NCI-H526 treated with DMSO at 0.1 percent for 48 hours (cell line): Measurements from ENCODE around the gene CPSF7.
"Not testable (repeated sequence)": the region's sequence is repeated elsewhere in the genome, so short reads cannot be mapped to it uniquely, and the experiment has no call there.

ENCODE experiments used
- DNase-seq: peaks from one replicate; lab custom pipeline; 2025; lab: John Stamatoyannopoulos, UW

The CPSF7 gene, protein sequence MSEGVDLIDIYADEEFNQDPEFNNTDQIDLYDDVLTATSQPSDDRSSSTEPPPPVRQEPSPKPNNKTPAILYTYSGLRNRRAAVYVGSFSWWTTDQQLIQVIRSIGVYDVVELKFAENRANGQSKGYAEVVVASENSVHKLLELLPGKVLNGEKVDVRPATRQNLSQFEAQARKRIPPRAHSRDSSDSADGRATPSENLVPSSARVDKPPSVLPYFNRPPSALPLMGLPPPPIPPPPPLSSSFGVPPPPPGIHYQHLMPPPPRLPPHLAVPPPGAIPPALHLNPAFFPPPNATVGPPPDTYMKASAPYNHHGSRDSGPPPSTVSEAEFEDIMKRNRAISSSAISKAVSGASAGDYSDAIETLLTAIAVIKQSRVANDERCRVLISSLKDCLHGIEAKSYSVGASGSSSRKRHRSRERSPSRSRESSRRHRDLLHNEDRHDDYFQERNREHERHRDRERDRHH

DNA sequence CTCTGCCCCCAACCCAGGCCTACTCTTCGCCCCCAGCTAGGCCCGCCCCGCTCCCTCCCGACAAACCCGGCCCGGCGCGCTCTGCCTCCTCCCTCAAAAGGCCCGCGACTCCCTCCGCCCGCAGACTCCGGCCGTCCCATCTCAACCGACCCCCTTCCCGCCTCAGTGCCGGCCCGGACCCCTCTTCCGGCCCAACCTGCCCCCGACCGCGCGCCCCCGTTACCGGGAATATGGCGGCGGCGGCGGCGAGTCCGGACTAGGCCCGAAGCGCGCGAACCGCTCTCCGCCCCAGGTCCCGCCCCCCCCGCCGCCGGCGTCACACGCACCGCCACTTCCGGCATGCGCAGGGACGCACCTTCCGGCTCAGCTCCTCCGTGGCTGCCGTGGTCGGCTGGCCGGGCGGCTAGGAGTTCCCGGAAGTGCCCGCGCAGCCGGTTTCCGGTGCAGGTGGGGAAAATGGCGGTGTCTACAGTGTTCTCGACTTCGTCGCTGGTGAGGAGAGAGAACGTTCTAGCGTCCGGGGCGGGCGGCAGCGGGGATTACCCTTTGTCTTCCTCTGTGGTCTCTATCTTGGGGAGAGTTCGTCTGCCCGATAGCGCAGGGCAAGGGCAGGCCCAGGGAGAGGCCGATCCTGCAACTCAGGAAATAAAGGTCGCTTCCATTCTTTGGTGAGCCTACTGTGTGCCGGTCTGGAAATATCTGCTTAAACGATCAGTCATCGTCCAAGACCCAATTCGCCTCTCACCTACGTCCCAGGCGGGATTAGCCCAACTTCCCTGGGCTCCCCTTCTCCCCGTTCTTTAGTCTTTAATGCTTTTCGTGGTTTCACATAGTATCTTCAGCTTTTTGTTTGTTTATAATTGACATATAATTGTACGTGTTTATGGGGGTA, at the start of gene CPSF7, which contains the start of gene SDHAF2:
TSS of gene CPSF7 (minus strand) at position 285 of the 892 bp plus-strand sequence. CDS start 740 bp downstream, outside the sequence.
TSS of gene SDHAF2 (plus strand) at position 434 of the 892 bp plus-strand sequence. CDS start at position 457, 23 bp downstream.
- peak; percentile 94 for DNase-seq

GRCh38 chr11:61477727-61478148, 48.0 kb upstream of the CPSF7 start:
- peak; percentile 12 for DNase-seq

- DNase-seq, result no peak
Observed at GRCh38 chr11:61477126-61477525, 47.4 kb upstream of the CPSF7 start.

DNA sequence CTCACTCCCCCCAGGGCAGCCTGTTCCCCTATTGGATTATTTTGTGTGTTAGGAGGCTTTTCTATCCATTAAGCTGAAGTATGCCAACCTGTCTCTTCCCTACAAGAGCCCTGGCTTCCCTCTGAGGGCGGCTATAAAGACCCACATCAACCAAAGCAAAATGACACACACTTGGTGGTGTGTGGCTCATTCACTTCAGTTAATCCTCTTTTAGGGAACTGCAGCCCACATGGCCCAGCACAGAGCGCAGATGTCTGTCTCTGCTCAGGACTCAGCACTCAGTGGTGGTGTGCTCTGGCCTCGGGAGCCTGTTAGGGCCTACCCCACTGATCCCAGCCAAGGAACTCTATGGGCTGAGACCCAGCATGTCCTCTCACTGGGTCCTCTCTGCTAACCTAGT, 46.6 kb upstream of the CPSF7 start:
- DNase-seq, result no peak

DNA sequence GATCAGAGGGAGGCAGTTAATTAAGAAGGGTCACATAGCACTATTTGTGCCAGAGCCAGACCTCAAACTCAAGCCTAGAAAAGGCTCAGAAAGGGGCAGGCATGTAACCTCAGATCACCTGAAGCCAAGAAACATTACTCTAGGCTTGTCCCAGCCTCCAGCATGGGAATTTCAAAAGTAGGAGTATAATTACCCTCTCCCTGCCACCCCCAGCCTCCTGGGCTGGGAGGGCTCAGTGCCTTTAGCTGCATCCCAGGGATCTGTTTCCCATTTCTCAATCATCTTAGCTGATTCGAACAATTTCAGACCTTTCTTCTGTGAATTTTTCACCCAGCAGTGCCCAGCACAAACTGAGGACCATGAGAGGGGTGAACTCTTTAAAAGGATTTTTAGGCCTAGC, 45.7 kb upstream of the CPSF7 start:
- no peak for DNase-seq

DNA sequence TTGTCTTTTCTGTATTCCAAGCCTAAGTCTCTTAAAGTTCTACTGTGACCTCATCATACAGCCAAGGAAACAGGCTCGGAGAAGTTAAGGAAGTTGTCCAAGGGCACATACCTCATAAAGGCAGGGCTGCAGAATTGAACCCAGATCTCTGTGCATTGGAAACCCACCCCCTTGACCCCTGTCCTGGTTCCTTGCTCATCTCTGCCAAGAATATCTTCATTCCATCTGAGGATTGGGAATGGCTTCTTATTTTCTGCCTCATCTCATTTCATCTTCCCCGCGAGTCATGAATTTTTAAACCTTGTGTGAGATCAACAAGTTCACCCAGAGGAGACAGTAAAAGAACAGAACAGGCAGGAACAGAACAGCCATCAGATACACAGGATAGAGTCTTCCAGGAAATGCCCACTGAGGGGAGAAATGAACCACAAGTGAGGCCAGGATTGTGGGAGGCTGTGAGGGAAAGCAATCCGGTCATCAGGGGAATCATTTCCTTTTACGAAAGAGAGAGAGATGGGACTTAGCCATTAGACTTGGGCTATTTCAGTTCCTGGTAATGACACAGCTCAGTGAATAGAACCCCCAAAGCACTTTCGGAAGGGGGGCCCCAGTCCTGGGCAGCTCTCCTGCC, 44.4 kb upstream of the CPSF7 start:
- DNase-seq, result no peak

DNA sequence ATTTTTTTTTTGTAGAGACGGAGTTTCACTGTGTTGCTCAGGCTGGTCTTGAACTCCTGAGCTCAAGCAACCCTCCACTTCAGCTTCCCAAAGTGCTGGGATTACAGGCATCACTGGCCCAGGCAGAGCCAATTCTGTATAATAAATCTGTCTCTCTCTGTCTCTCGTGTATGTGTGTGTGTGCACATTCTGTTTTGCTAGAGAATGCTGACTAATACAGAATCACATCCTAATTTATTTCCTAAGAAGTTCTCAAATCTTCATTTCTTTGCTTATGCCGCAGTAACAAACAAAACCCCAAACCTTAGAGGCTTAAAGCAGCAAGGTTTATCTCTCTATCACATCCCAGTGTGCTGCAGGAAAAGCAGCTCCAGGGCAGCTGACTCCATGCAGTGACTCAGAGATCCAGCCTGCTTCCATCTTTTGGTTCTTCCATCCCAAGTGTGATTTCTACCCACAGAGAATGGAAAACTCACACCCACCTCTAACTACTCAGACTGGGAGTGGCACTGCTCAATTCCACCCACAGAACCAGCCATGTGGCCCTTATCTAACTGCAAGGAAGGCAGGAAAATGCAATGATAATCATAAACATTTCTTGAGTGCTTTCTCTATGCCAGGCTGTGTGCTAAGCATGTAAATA, 43.7 kb upstream of the CPSF7 start:
- no peak for DNase-seq

DNA sequence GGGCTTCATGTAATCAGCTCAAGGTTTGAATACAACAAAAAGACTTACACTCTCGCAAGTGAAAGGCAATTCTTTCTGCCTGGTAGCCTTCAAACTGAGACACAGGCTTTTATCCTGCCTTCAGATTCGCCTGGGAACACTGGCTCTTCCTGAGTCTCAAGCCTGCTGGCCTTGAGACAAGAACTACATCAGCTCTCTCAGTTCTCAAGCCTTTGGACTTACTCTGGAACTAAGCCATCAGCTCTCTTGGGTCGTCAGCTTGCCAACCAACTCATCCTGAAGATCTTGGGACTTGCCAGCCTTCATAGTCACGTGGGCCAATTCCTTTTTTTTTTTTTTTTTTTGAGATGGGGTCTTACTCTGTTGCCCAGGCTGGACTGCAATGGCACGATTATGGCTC, 43.1 kb upstream of the CPSF7 start:
- no peak for DNase-seq

- no peak for DNase-seq
Observed at GRCh38 chr11:61472282-61472681, 42.5 kb upstream of the CPSF7 start.

DNA sequence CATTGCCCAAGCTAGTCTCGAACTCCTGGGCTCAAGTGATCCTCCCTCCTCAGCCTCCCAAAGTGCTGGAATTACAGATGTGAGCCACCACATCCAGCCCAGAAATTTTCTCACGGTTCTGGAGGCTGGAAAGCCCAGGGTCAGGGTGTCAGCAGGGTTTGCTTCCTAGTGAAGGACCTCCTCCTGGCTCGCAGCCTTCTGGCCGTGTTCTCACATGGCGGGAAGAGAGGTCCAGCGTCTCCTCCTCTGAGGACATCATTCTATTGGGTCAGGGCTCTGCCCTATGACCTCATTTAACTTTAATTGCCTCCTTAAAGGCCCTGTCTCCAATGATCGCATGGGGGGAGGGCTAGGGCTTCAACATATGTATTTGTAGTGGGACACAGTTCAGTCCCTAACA, 38.2 kb upstream of the CPSF7 start:
- no peak for DNase-seq

DNA sequence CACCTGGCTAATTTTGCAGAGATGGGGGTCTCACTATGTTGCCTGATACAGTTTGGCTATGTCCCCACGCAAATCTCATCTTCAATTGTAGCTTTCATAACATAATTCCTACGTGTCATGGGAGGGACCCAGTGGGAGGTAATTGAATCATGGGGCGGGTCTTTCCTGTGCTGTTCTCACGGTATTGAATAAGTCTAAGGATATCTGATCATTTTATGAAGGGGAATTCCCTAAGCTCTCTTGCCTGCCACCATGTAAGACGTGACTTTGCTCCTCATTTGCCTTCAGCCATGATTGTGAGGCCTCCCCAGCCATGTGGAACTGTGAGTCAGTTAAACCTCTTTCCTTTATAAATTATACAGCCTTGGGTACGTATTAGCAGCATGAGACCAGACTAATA, 37.8 kb upstream of the CPSF7 start:
- DNase-seq, result not testable (repeated sequence)

- DNase-seq, result no peak
Observed at GRCh38 chr11:61460986-61461385, 31.2 kb upstream of the CPSF7 start.

GRCh38 chr11:61460474-61460881, 30.7 kb upstream of the CPSF7 start:
- DNase-seq, result no peak

DNA sequence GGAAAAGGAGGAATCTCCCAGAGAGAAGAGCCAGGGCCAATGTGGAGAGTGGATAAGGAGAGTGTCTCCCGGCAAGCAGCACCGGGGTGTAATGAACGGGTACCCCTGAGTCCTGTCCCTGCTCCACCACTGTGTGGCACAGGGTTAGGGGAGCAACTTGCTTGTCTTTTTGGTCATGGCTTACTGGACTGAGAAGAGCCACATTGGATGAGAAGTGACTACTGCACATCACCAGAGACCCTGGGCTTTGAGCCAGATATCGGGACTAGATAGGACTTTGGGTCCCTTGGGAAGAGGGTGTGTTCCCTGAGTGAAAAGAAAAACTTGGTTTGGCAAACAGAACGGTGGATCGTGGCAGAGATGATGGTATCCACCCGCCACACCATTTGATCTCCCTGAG, 24.7 kb upstream of the CPSF7 start:
- DNase-seq, result no peak

DNA sequence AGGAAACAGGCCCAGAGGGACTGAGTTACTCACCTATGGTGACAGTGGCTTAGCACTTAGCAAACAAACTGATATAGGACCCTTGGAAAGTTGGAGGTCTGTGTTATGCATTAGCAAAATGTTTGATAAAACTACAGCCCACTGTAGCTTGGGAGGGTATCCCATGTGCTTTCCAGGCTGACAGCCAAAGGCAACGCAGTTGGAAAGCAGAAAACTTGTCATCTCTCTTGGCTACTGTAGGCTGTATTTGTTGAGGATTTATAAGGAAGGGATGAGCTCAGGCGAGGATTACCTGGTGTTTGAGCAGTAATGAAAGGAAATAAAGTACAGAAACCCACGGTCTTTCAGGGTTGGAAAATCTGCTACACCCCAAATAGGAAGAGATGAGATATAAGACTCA, 23.9 kb upstream of the CPSF7 start:
- DNase-seq, result no peak

GRCh38 chr11:61452825-61453224, 23.1 kb upstream of the CPSF7 start:
- no peak for DNase-seq

GRCh38 chr11:61448552-61448927, 18.8 kb upstream of the CPSF7 start:
- no peak for DNase-seq

GRCh38 chr11:61447601-61448551, 18.1 kb upstream of the CPSF7 start:
- no peak for DNase-seq

- peak; percentile 57 for DNase-seq
Observed at GRCh38 chr11:61446211-61446651, 16.5 kb upstream of the CPSF7 start.

GRCh38 chr11:61445516-61445915, 15.7 kb upstream of the CPSF7 start:
- peak; percentile 68 for DNase-seq

DNA sequence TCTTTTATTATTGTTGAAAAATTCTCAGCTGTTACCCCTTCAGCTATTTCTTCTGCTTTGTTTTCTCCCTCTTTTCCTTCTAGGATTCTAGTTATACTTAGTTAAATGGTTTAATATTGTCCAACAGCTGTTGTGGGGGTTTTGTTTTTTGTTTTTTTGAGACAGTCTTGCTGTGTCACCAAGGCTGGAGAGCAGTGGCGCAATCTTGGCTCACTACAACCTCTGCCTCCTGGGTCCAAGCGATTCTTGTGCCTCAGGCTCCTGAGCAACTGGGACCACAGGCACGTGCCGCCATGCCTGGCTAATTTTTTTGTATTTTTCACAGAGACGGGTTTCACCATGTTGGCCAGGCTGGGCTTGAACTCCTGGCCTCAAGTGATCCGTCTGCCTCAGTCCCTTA, 12.8 kb upstream of the CPSF7 start:
- DNase-seq, result no peak
